Cardiac muscle cell (in vitro differentiated cells and primary cell): ENCODE results near the gene ZNF24. TPM values are rescaled to one million over a fixed set of nuclear protein-coding genes. Genes with fewer than 3 reads are reported as not detected.

Source experiments
- DNase-seq, 2 donors: peaks; one replicate each; pipeline versions ENCODE4 v3.0.0 to v3.0.0-alpha.2; 2010 to 2017; ENCODE audit warnings: low read depth in 1 of 2, low spot score in 1 of 2
- H3K27ac ChIP-seq: fragments of 200-600 bp; sonication (generic); 2 replicates; pipeline ENCODE4 v1.5.1; 2016
- H3K27me3 ChIP-seq: fragments of 200-600 bp; sonication (generic); 2 replicates; pipeline ENCODE4 v1.6.0; 2016; ENCODE audit warnings: control low read depth
- H3K36me3 ChIP-seq: fragments of 200-600 bp; sonication (generic); 2 replicates; pipeline ENCODE4 v1.5.1; 2016; ENCODE audit warnings: control low read depth
- H3K4me1 ChIP-seq: fragments of 200-600 bp; sonication (generic); 2 replicates; pipeline ENCODE4 v1.8.1; 2017; ENCODE audit warnings: low read depth, mild to moderate bottlenecking, mixed run types
- H3K4me3 ChIP-seq: fragments of 200-600 bp; sonication (generic); 2 replicates; pipeline ENCODE4 v1.5.1; 2016; ENCODE audit warnings: mild to moderate bottlenecking
- H3K9me3 ChIP-seq: fragments of 200-600 bp; sonication (generic); 2 replicates; pipeline ENCODE4 v1.5.1; 2017; ENCODE audit warnings: low read depth, mild to moderate bottlenecking, control low read depth
- polyA plus RNA-seq: library from polyadenylated mRNA; unstranded; fragments of >200 nt; fragmentation: Nextera tagmentation; extraction: Ambion mirVana; gene quantifications from 2 replicates; pipeline ENCODE4 v1.2.1, GENCODE V29; 2016
- total RNA-seq: library from RNA; depleted of rRNA; stranded (reverse); fragments of >200 nt; gene quantifications from 2 replicates; pipeline ENCODE4 v1.2.3, GENCODE V29; 2016
- TF ChIP-seq, protein P1 (sequence below): IDR thresholded peaks from 2 replicates; pipeline ENCODE4 v1.5.1; 2012; ENCODE audit warnings: low read depth, mild to moderate bottlenecking, low read length

ZNF24 gene
- total and polyA plus RNA-seq, 2 experiments from 2014 or later, result 38.5 to 41.1 TPM

DNA sequence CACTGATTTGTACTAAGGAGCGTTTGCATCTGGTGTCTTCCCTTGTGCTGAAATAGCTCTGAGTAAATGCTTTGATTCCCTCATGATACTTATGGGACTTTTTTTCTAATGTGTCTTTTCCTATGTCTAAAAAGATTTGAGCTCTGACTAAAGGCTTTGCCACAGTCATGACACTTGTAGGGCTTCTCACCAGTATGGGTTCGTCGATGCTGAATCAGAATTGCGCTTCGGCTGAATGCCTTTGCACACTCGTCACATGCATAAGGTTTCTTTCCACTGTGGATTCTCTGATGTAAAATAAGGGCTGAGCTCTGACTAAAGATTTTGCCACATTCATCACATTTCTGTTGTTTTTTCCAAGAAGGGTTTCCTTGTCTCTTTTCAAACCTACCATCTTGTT is 24.9 kb upstream of the ZNF24 start:
- Histone ChIP-seq H3K27me3 (no peaks in the 10 kb centered on the region), H3K4me1 (no peaks in the 10 kb centered on the region), H3K9me3 (no peaks in the 10 kb centered on the region), H3K36me3 (no peaks in the 10 kb centered on the region), H3K27ac (no peak overlapping the region), H3K4me3 (no peak overlapping the region)
- TF ChIP-seq, protein P1, sequence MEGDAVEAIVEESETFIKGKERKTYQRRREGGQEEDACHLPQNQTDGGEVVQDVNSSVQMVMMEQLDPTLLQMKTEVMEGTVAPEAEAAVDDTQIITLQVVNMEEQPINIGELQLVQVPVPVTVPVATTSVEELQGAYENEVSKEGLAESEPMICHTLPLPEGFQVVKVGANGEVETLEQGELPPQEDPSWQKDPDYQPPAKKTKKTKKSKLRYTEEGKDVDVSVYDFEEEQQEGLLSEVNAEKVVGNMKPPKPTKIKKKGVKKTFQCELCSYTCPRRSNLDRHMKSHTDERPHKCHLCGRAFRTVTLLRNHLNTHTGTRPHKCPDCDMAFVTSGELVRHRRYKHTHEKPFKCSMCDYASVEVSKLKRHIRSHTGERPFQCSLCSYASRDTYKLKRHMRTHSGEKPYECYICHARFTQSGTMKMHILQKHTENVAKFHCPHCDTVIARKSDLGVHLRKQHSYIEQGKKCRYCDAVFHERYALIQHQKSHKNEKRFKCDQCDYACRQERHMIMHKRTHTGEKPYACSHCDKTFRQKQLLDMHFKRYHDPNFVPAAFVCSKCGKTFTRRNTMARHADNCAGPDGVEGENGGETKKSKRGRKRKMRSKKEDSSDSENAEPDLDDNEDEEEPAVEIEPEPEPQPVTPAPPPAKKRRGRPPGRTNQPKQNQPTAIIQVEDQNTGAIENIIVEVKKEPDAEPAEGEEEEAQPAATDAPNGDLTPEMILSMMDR, result no peak
- no peak for DNase-seq

DNA sequence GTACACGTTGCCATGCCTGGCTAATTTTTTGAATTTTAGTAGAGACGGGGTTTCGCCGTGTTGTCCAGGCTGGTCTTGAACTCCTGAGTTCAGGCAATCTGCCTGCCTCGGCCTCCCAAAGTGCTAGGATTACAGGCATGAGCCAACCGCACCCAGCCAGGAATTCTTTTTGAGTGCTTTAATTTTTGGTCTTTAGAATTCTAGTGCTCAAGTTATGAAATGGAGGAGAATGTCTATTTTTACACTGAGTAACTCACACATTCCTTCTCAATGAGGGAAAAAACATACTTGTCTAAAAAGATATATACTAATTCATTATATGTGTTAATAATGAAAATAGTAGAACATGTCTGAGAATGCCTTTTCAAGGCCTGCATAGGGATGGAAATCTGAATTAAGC is 24.4 kb upstream of the ZNF24 start:
- Histone ChIP-seq H3K4me1 (no peaks in the 10 kb centered on the region), H3K27ac (no peak overlapping the region), H3K27me3 (no peaks in the 10 kb centered on the region), H3K36me3 (no peaks in the 10 kb centered on the region), H3K9me3 (no peaks in the 10 kb centered on the region), H3K4me3 (no peak overlapping the region)
- TF ChIP-seq, protein P1, result no peak
- no peak for DNase-seq

DNA sequence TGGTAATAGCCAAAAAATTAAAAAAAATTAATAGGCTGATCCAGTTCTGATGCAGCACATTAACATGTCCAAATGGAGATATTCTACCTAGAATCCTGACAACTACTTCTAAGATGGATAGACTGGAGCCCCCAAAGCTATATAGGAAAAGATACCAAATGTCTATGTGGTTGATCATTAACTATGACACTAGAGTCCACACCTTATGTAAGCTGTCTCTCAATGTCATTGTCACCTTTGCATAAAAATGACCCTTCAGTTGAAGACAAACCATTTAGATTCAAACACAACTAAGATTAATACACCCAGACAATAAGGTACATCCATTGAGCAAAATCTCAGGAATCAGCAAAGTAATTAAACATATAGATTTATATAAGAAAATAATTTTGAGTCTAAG is 18.3 kb upstream of the ZNF24 start:
- Histone ChIP-seq H3K27me3 (no peaks in the 10 kb centered on the region), H3K27ac (no peak overlapping the region), H3K4me3 (no peak overlapping the region), H3K36me3 (no peaks in the 10 kb centered on the region), H3K4me1 (no peaks in the 10 kb centered on the region), H3K9me3 (no peaks in the 10 kb centered on the region)
- DNase-seq, result no peak
- TF ChIP-seq, protein P1, result no peak

DNA sequence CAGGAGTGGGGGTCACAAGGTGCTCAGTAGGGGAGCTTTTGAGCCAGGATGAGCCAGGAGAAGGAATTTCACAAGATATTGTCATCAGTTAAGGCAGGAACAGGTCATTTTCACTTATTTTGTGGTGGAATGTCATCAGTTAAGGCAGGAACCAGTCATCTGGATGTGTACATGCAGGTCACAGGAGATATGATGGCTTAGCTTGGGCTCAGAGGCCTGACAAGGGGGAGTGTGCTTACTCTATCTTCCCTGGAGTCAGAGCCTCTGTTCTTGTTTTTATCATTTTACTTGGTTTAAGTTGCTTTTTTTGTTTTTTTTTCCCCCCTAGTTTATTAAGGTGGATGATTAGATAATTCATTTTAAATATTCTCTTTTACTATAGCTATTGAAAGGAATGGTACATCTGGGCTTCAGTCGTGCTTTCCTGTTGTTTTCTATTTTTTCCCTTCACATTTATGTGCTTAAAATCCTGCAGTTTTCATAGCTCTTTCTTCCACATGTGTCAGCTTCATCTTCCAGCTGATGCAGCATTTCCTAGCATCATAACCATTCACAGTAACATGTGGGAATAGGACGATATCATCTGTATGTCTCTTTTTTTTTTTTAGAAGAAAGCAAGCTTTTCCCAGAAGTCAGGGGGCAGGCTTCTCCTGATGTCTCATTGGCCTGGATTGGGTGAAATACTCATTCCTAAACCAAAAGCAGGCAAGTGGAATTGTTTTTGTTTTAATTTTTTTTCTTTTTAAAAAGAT is 17.5 kb upstream of the ZNF24 start:
- Histone ChIP-seq H3K36me3 (no peaks in the 10 kb centered on the region), H3K4me1 (no peaks in the 10 kb centered on the region), H3K9me3 (no peaks in the 10 kb centered on the region), H3K27me3 (no peaks in the 10 kb centered on the region), H3K4me3 (no peak overlapping the region), H3K27ac (no peak overlapping the region)
- DNase-seq, result no peak
- TF ChIP-seq, protein P1, result no peak

DNA sequence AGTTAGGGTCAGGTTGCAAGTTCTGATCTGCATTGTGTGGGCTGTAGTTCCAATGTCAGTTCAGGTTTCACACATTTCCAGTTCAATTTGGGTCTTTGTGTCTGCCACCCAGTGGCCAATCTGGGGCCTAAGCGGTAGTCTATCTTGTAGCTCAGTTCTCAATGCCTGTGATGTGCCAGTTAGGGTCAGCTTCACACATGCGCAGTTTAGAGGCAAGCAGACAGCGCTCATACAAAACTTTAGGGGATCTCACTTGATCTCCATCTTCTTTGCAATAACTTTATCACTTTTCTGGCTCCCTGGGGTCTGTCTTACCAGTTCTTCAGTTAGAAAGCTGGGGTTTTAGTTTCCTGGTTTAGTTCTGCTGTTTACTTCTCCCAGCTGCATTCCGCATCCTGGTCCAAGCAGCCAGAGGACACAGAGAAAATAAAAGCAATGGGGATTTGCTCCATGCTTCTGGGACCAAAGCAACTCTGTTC is 11.0 kb upstream of the ZNF24 start:
- Histone ChIP-seq H3K27me3 (no peaks in the 10 kb centered on the region), H3K36me3 (no peaks in the 10 kb centered on the region), H3K27ac (no peak overlapping the region), H3K4me3 (no peak overlapping the region), H3K9me3 (no peaks in the 10 kb centered on the region), H3K4me1 (no peaks in the 10 kb centered on the region)
- peak; percentile 84 to 92 for DNase-seq
- TF ChIP-seq, protein P1, result peak; percentile 87
